Adrenal gland (tissue), 5 donors: Measurements from ENCODE around the gene ARL6IP4.

Source experiments
- POLR2A ChIP-seq, 2 donors: fragments of 450-650 bp; IDR thresholded peaks; one replicate each; pipeline ENCODE4 v1.6.1; 2017; ENCODE audit warnings: antibody characterized with exemption in 2 of 2, mild to moderate bottlenecking in 2 of 2, moderate library complexity in 1 of 2
- TF ChIP-seq, protein P1 (sequence below), 6 experiments: fragments of 450-650 bp in 4 of 6; fragments of 200-600 bp in 2 of 6; sonication (generic) in 1 of 6; IDR thresholded peaks; 1 replicate in 5 of 6; 2 replicates in 1 of 6; pipeline versions ENCODE4 v1.5.1 to v1.8.0; 2016 to 2021; ENCODE audit warnings: antibody characterized with exemption in 6 of 6, mild to moderate bottlenecking in 2 of 6, moderate library complexity in 1 of 6
- donor health status: DM: no; HTN: no; CAD: no.

DNA sequence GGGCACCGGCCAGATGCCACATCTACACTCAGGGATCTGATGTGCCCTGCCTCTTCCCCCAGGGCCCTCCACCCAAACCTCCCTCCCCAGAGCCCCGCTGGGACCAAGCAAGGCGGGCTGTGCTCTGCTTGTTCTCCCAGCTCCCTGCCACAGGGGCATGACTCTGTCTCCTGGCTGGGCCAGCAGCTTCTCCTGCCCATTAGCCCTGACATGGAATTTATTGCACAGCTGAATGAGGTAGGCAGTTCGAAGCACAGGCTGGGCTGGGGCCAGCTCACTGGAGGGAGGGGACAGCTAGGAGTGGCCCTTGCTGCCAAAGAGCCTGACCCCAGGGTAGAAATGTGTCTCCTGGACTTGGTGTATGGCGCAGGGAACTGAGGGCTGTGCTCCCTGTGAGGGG is 42.4 kb downstream of the ARL6IP4 start:
- TF ChIP-seq, protein P1, sequence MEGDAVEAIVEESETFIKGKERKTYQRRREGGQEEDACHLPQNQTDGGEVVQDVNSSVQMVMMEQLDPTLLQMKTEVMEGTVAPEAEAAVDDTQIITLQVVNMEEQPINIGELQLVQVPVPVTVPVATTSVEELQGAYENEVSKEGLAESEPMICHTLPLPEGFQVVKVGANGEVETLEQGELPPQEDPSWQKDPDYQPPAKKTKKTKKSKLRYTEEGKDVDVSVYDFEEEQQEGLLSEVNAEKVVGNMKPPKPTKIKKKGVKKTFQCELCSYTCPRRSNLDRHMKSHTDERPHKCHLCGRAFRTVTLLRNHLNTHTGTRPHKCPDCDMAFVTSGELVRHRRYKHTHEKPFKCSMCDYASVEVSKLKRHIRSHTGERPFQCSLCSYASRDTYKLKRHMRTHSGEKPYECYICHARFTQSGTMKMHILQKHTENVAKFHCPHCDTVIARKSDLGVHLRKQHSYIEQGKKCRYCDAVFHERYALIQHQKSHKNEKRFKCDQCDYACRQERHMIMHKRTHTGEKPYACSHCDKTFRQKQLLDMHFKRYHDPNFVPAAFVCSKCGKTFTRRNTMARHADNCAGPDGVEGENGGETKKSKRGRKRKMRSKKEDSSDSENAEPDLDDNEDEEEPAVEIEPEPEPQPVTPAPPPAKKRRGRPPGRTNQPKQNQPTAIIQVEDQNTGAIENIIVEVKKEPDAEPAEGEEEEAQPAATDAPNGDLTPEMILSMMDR (IDR thresholded peaks at IDR 0.05) = no peak
- TF ChIP-seq POLR2A (IDR thresholded peaks at IDR 0.05) = no peak
